Esophagus squamous epithelium (tissue), 4 donors: ENCODE results near the gene MRPL21.

ENCODE experiments used
- CTCF ChIP-seq, 6 experiments: fragments of 450-650 bp in 4 of 6; fragments of 200-600 bp in 2 of 6; sonication (generic) in 2 of 6; IDR thresholded peaks; one replicate each; pipeline ENCODE4 v1.5.1; 2016 to 2019; ENCODE audit warnings: antibody characterized with exemption in 6 of 6, mild to moderate bottlenecking in 4 of 6, moderate library complexity in 4 of 6
- POLR2A ChIP-seq, 4 donors: fragments of 450-650 bp; IDR thresholded peaks; one replicate each; pipeline ENCODE4 v1.6.1; 2017; ENCODE audit warnings: antibody characterized with exemption in 4 of 4, mild to moderate bottlenecking in 4 of 4, moderate library complexity in 3 of 4

- TF ChIP-seq CTCF (IDR thresholded peaks at IDR 0.05) (no peak), POLR2A (IDR thresholded peaks at IDR 0.05) (no peak)
These were observed 29.4 kb upstream of the MRPL21 start for GRCh38 chr11:68932933-68933577.
